Measurements from ENCODE around the gene KDM4C. TPM values are rescaled to one million over a fixed set of nuclear protein-coding genes. Genes with fewer than 3 reads are reported as not detected.
A peak's percentile ranks its signal among the peaks of the same experiment; 100 is the strongest.

The KDM4C gene
- total and polyA plus RNA-seq, 2 of the 13 experiments (the other 11 are each of a cell fraction or from before 2014, with no cell fraction given) = 19.4 to 23.6 TPM

DNA sequence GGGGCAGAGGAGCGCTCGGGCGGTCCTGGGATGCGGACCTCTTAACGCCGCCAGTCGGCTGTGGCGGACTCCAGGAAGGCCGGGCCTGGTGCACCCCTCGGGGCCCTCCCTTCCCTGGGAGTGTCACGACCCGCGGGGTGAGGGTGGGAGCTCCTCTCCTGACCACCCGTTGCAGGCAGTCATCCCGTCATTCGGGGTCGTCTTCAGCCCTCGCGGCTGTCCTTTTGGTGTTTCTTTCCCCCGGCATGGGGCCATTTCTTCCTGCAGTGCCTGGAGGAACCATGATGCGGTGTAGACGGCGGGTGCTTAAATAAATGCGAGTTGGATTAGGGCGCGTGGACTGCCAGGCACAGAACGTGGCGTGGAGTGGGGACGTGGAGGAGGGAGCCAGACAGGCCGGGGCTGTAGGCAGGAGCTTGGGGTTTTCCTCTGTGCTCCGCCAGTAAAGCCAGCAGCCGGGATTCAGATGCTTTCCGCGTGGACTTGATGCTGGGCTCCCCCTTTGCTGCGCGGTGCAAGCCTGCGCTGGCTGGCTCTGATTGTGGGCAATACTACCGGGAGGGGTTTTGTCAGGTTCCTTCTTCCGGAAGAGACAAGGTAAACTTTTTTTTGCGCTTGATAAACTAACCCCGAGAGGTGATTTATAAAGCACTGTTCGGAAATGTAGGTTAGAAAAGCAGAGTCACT is 868 bp downstream of the KDM4C start (continued):
- TF ChIP-seq LCORL (IDR thresholded peaks at IDR 0.05) (no peak), LCORL (CRISPR knock-in tag; IDR thresholded peaks at IDR 0.05) (0 out of 2 replicates have a peak, but pooled peaks have one; percentile 3), GATA4 (IDR thresholded peaks at IDR 0.05; ENCODE audit: borderline replicate concordance, low read depth) (no peak), ZBTB7B (CRISPR knock-in tag; IDR thresholded peaks at IDR 0.05) (no peak; the same call in 1 of the 2 replicates), SPEN (CRISPR knock-in tag; IDR thresholded peaks at IDR 0.05; ENCODE audit: low read depth) (no peak), POLR2A (IDR thresholded peaks at IDR 0.05; ENCODE audit: insufficient read depth in 1 of 2, low read depth in 2 of 2, low read length in 2 of 2) (no peak; a peak in 1 of 4 replicates), SALL2 (CRISPR knock-in tag; IDR thresholded peaks at IDR 0.05) (no peak), ZNF224 (CRISPR knock-in tag; IDR thresholded peaks at IDR 0.05) (no peak), RFX3 (CRISPR knock-in tag; IDR thresholded peaks at IDR 0.05) (no peak), RBFOX2 (IDR thresholded peaks at IDR 0.05; ENCODE audit: low read depth, low read length) (no peak), ZBTB8A (CRISPR knock-in tag; IDR thresholded peaks at IDR 0.05; ENCODE audit: borderline replicate concordance, low read depth) (no peak), EZH2 (conservative IDR thresholded peaks at IDR 0.05; ENCODE audit: low read depth, low read length) (no peak), RNF2 (conservative IDR thresholded peaks at IDR 0.05; ENCODE audit: low read depth) (no peak), REXO4 (CRISPR knock-in tag; IDR thresholded peaks at IDR 0.05; ENCODE audit: borderline replicate concordance) (no peak), NRL (CRISPR knock-in tag; IDR thresholded peaks at IDR 0.05; ENCODE audit: borderline replicate concordance) (no peak), ZNF333 (CRISPR knock-in tag; IDR thresholded peaks at IDR 0.05; ENCODE audit: borderline replicate concordance) (no peak), ZNF816 (CRISPR knock-in tag; IDR thresholded peaks at IDR 0.05; ENCODE audit: borderline replicate concordance) (peak; percentile 26; the same call in 1 of the 2 replicates), SMC3 (IDR thresholded peaks at IDR 0.05; ENCODE audit: low read length) (no peak), ZNF619 (CRISPR knock-in tag; IDR thresholded peaks at IDR 0.05) (no peak), MBD4 (IDR thresholded peaks at IDR 0.05; ENCODE audit: borderline replicate concordance, low read length) (no peak)
- TF ChIP-seq, protein P1, sequence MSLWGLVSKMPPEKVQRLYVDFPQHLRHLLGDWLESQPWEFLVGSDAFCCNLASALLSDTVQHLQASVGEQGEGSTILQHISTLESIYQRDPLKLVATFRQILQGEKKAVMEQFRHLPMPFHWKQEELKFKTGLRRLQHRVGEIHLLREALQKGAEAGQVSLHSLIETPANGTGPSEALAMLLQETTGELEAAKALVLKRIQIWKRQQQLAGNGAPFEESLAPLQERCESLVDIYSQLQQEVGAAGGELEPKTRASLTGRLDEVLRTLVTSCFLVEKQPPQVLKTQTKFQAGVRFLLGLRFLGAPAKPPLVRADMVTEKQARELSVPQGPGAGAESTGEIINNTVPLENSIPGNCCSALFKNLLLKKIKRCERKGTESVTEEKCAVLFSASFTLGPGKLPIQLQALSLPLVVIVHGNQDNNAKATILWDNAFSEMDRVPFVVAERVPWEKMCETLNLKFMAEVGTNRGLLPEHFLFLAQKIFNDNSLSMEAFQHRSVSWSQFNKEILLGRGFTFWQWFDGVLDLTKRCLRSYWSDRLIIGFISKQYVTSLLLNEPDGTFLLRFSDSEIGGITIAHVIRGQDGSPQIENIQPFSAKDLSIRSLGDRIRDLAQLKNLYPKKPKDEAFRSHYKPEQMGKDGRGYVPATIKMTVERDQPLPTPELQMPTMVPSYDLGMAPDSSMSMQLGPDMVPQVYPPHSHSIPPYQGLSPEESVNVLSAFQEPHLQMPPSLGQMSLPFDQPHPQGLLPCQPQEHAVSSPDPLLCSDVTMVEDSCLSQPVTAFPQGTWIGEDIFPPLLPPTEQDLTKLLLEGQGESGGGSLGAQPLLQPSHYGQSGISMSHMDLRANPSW (CRISPR knock-in tag; IDR thresholded peaks at IDR 0.05; ENCODE audit: borderline replicate concordance) = no peak
- TF ChIP-seq, protein P2, sequence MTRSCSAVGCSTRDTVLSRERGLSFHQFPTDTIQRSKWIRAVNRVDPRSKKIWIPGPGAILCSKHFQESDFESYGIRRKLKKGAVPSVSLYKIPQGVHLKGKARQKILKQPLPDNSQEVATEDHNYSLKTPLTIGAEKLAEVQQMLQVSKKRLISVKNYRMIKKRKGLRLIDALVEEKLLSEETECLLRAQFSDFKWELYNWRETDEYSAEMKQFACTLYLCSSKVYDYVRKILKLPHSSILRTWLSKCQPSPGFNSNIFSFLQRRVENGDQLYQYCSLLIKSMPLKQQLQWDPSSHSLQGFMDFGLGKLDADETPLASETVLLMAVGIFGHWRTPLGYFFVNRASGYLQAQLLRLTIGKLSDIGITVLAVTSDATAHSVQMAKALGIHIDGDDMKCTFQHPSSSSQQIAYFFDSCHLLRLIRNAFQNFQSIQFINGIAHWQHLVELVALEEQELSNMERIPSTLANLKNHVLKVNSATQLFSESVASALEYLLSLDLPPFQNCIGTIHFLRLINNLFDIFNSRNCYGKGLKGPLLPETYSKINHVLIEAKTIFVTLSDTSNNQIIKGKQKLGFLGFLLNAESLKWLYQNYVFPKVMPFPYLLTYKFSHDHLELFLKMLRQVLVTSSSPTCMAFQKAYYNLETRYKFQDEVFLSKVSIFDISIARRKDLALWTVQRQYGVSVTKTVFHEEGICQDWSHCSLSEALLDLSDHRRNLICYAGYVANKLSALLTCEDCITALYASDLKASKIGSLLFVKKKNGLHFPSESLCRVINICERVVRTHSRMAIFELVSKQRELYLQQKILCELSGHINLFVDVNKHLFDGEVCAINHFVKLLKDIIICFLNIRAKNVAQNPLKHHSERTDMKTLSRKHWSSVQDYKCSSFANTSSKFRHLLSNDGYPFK (CRISPR knock-in tag; IDR thresholded peaks at IDR 0.05; ENCODE audit: borderline replicate concordance) = 0 out of 2 replicates have a peak, but pooled peaks have one; percentile 14
- TF ChIP-seq, protein P3, sequence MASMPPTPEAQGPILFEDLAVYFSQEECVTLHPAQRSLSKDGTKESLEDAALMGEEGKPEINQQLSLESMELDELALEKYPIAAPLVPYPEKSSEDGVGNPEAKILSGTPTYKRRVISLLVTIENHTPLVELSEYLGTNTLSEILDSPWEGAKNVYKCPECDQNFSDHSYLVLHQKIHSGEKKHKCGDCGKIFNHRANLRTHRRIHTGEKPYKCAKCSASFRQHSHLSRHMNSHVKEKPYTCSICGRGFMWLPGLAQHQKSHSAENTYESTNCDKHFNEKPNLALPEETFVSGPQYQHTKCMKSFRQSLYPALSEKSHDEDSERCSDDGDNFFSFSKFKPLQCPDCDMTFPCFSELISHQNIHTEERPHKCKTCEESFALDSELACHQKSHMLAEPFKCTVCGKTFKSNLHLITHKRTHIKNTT (CRISPR knock-in tag; IDR thresholded peaks at IDR 0.05) = no peak
